ENCODE results near the gene UXS1.

- no peak for TF ChIP-seq YY1 (IDR thresholded peaks at IDR 0.05; ENCODE audit: insufficient read depth, insufficient read length)
- TF ChIP-seq ZNF274 (IDR thresholded peaks at IDR 0.05; ENCODE audit: low read depth, low read length), result no peak
- no peak for TF ChIP-seq SUZ12 (IDR thresholded peaks at IDR 0.05; ENCODE audit: extremely low read depth, insufficient read depth, insufficient read length)
These were observed 85.3 kb downstream of the UXS1 start for GRCh38 chr2:106108791-106109190.

All from NT2/D1 (cell line).